ENCODE data around the gene RHEB. TPM values are rescaled to one million over a fixed set of nuclear protein-coding genes. Genes with fewer than 3 reads are reported as not detected.

The RHEB gene
- total RNA-seq: 39.5 and 42.6 TPM in 2 replicates

GRCh38 chr7:151519765-151520418 is at the start of gene RHEB:
TSS of gene RHEB (minus strand) at chr7:151519895. CDS start at chr7:151519511, 384 bp downstream.

GRCh38 chr7:151439855-151440798 is 79.6 kb downstream of the RHEB start, which contains the start of gene CRYGN:
TSS of gene CRYGN (minus strand) at chr7:151440141. CDS start at chr7:151439917, 224 bp downstream.

Small RNA genes within 50 kb of the gene (small RNA-seq; reads per million reads assigned to genes)
- gene MIR3907 (not detected), gene RN7SL76P (not detected)

Other genes starting within 250 kb of the RHEB start
- 27.6 and 28.5 TPM in 2 replicates for gene NUB1, start 178.1 kb downstream of the RHEB start, total RNA-seq
- gene WDR86, start 109.9 kb downstream of the RHEB start, total RNA-seq: 0.78 and 1.8 TPM in 2 replicates
- under 0.01 and 0.37 TPM in 2 replicates for gene CRYGN, start 79.8 kb downstream of the RHEB start, total RNA-seq